Loucy (cell line): ENCODE results near the gene B3GALT5.

ENCODE experiments used
- H2AFZ ChIP-seq: fragments of 200-600 bp; sonication (generic); 2 replicates; pipeline ENCODE4 v1.6.0; 2016; ENCODE audit warnings: antibody characterized with exemption, mild to moderate bottlenecking, low read length, moderate library complexity
- H3F3A ChIP-seq: fragments of 200-600 bp; 2 replicates; pipeline ENCODE4 v1.6.0; 2016; ENCODE audit warnings: antibody characterized with exemption, low read depth, mild to moderate bottlenecking
- H3K27me3 ChIP-seq: fragments of 200-600 bp; sonication (generic); 2 replicates; pipeline ENCODE4 v1.6.1; 2014; ENCODE audit warnings: low read length, mild to moderate bottlenecking; ENCODE audit not compliant: insufficient read depth, poor library complexity, severe bottlenecking
- H3K36me3 ChIP-seq: fragments of 200-600 bp; sonication (generic); 2 replicates; pipeline ENCODE4 v1.6.1; 2016; ENCODE audit warnings: low read length; ENCODE audit not compliant: insufficient read depth
- H3K4me1 ChIP-seq: fragments of 200-600 bp; sonication (generic); 2 replicates; pipeline ENCODE4 v1.5.1; 2014; ENCODE audit warnings: low read length, mild to moderate bottlenecking; ENCODE audit not compliant: insufficient read depth, poor library complexity, severe bottlenecking
- H3K4me2 ChIP-seq: fragments of 200-600 bp; sonication (generic); 2 replicates; pipeline ENCODE4 v1.6.0; 2014; ENCODE audit warnings: antibody characterized with exemption, low read length, low read depth, mild to moderate bottlenecking; ENCODE audit not compliant: poor library complexity, severe bottlenecking
- H3K4me3 ChIP-seq: fragments of 200-600 bp; sonication (generic); 2 replicates; pipeline ENCODE4 v1.5.1; 2014; ENCODE audit warnings: low read length, mild to moderate bottlenecking, mixed read lengths; ENCODE audit not compliant: poor library complexity, severe bottlenecking
- H3K79me2 ChIP-seq: fragments of 200-600 bp; sonication (generic); 2 replicates; pipeline ENCODE4 v1.6.1; 2014; ENCODE audit warnings: low read length; ENCODE audit not compliant: insufficient read depth
- H3K9ac ChIP-seq: fragments of 200-600 bp; sonication (generic); 2 replicates; pipeline ENCODE4 v1.6.0; 2014; ENCODE audit warnings: mild to moderate bottlenecking, low read depth, low read length, moderate library complexity; ENCODE audit not compliant: poor library complexity, severe bottlenecking
- H3K9me2 ChIP-seq: fragments of 200-600 bp; sonication (generic); replicated peaks from 2 replicates; pipeline ENCODE4 v1.6.1; 2016; ENCODE audit warnings: low read depth, low read length, mixed read lengths
- H3K9me3 ChIP-seq: fragments of 200-600 bp; sonication (generic); 2 replicates; pipeline ENCODE4 v1.6.1; 2014; ENCODE audit warnings: mild to moderate bottlenecking, antibody characterized with exemption, low read length, low read depth; ENCODE audit not compliant: insufficient read depth
- H4K20me1 ChIP-seq: fragments of 200-600 bp; sonication (generic); 2 replicates; pipeline ENCODE4 v1.6.0; 2014; ENCODE audit warnings: antibody characterized with exemption, low read length, mild to moderate bottlenecking; ENCODE audit not compliant: insufficient read depth, poor library complexity, severe bottlenecking
- EZH2phosphoT487 ChIP-seq: fragments of 200-600 bp; IDR thresholded peaks from 2 replicates; pipeline ENCODE4 v1.6.1; 2018; ENCODE audit warnings: antibody characterized with exemption, mild to moderate bottlenecking, moderate library complexity, borderline replicate concordance
- TF ChIP-seq, protein P1 (sequence below): fragments of 200-600 bp; sonication (generic); conservative IDR thresholded peaks from 2 replicates; pipeline ENCODE4 v1.5.1; 2014; ENCODE audit warnings: mild to moderate bottlenecking, antibody characterized with exemption, low read length

Gene B3GALT5

DNA sequence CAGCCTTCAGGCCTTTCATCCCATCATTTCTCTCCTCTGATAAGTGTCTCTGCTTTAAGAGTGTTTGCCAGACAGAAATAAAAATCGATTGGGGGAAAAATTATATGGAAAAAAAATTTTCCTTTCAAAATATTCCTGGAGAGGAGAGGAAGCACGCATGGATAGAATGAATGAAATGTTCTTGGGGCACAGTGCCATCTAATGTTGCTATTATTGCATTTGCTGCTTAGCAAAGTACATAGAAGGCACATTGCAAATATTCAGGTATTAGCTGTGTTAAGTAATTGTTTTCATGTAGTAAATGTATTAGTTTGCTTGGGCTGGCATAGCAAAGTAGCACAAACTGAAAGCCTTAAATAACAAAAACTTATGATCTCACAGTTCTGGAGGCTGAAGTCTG is 18.1 kb downstream of the B3GALT5 start:
- no peaks in the 10 kb centered on the region for H3K36me3 ChIP-seq
- no peaks in the 10 kb centered on the region for H3K4me1 ChIP-seq
- no peak for TF ChIP-seq EZH2phosphoT487
- TF ChIP-seq, protein P1, sequence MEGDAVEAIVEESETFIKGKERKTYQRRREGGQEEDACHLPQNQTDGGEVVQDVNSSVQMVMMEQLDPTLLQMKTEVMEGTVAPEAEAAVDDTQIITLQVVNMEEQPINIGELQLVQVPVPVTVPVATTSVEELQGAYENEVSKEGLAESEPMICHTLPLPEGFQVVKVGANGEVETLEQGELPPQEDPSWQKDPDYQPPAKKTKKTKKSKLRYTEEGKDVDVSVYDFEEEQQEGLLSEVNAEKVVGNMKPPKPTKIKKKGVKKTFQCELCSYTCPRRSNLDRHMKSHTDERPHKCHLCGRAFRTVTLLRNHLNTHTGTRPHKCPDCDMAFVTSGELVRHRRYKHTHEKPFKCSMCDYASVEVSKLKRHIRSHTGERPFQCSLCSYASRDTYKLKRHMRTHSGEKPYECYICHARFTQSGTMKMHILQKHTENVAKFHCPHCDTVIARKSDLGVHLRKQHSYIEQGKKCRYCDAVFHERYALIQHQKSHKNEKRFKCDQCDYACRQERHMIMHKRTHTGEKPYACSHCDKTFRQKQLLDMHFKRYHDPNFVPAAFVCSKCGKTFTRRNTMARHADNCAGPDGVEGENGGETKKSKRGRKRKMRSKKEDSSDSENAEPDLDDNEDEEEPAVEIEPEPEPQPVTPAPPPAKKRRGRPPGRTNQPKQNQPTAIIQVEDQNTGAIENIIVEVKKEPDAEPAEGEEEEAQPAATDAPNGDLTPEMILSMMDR: no peak
- no peaks in the 10 kb centered on the region for H3F3A ChIP-seq
- H2AFZ ChIP-seq: no peak overlapping the region
- no peaks in the 10 kb centered on the region for H3K27me3 ChIP-seq
- 0 out of 2 replicates have a peak, but pooled peaks cover 2% of the 10 kb centered on the region for H3K9me3 ChIP-seq
- no peaks in the 10 kb centered on the region for H3K9me2 ChIP-seq
- H3K4me2 ChIP-seq: no peak overlapping the region
- H3K79me2 ChIP-seq: no peaks in the 10 kb centered on the region
- no peak overlapping the region for H3K4me3 ChIP-seq
- no peaks in the 10 kb centered on the region for H4K20me1 ChIP-seq
- no peak overlapping the region for H3K9ac ChIP-seq

DNA sequence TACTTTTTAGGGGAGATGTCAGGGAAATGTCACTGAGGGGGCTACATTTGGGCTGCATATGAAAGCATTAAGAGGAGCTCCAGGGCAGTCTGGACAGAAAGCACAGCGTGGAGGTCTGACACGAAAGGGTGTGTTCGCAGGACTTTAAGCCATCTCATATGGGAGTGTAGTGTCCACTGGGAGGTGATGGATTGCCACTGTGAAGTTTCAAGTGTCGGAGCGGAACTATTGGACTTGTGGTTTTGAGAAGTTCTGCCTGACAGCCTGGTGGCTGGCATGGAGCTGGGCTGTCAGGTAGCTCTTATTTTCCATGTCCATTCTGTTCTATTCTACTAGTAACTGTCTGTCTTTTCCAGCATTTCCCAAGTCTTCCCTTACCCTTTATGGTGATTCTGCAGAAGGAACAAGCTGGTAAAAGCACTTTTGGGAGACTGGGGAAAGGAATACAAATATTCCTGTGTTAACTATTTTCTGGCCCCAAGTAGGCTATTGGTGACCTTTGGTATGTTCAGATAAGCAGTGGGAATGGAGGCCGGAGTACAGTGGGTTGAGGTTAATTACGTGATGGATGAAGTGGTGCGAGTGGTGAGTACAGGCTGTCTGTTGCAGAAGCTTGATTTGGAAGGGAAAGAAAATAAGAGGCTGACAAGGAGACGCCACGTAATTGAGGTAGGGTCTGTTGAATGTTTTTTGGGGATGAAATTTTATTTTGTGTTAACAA is 19.3 kb downstream of the B3GALT5 start:
- no peaks in the 10 kb centered on the region for H3K9me2 ChIP-seq
- no peak overlapping the region for H3K4me3 ChIP-seq
- H3K4me1 ChIP-seq: no peaks in the 10 kb centered on the region
- H3K27me3 ChIP-seq: no peaks in the 10 kb centered on the region
- TF ChIP-seq EZH2phosphoT487: no peak
- TF ChIP-seq, protein P1: no peak
- H3K9me3 ChIP-seq: peaks cover 5% of the 10 kb centered on the region; the same call in 1 of the 2 replicates
- H3K9ac ChIP-seq: no peak overlapping the region
- no peaks in the 10 kb centered on the region for H4K20me1 ChIP-seq
- H2AFZ ChIP-seq: no peak overlapping the region
- H3K36me3 ChIP-seq: no peaks in the 10 kb centered on the region
- H3K79me2 ChIP-seq: no peaks in the 10 kb centered on the region
- H3F3A ChIP-seq: no peaks in the 10 kb centered on the region
- no peak overlapping the region for H3K4me2 ChIP-seq

DNA sequence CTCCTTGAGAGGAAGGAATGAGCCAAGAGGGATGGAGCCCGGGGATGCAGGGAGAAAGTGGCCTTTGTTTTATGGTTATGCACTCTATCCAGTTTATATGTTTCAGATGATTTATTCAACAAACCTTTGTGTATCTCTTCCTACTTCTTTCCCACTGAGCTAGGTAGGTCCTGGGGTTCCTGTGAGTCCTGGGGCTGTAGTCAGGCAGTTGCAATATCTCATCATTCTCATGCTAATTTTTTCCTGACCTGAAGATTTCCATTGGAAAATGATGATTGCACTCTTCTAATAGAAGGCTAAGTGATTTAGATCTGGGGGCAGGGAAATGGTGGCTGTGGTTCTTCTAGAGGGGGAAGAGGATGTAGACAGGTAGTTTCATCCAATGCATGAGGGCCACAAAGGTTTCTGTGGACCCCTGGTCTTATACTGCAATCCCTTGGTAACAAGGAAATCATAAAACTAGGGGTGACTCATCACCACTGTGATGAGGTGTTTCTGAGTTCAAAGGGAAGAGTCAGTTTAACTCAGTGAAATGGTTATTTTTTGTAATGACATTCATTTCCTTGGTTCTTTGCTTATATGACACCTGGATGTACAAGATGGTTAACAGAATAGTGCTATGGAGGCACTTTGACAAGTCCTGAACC is 20.2 kb downstream of the B3GALT5 start:
- Histone ChIP-seq H2AFZ (no peak overlapping the region), H3K36me3 (no peaks in the 10 kb centered on the region), H3F3A (no peaks in the 10 kb centered on the region), H3K27me3 (no peaks in the 10 kb centered on the region), H3K79me2 (no peaks in the 10 kb centered on the region), H3K4me2 (no peak overlapping the region), H3K9me2 (no peaks in the 10 kb centered on the region), H3K4me3 (no peak overlapping the region), H4K20me1 (no peaks in the 10 kb centered on the region), H3K4me1 (no peaks in the 10 kb centered on the region), H3K9me3 (peaks cover 6% of the 10 kb centered on the region; the same call in 1 of the 2 replicates), H3K9ac (no peak overlapping the region)
- TF ChIP-seq, protein P1: no peak
- no peak for TF ChIP-seq EZH2phosphoT487
